Measurements from ENCODE around the gene MGAT3. TPM values are rescaled to one million over a fixed set of nuclear protein-coding genes. Genes with fewer than 3 reads are reported as not detected.

Gene MGAT3
- total and polyA plus RNA-seq, 2 donors (not counting 3 experiments of a cell fraction or from before 2014, with no cell fraction given) = not detected

GRCh38 chr22:39450258-39450955, 6.4 kb upstream of the MGAT3 start:
- no peaks in the 10 kb centered on the region for H3K9me1 ChIP-seq (replicated peaks; ENCODE audit: control insufficient read depth, extremely low read depth, insufficient read depth, low read length)
- peaks cover 0 to 5% of the 10 kb centered on the region in 2 experiments for H3K27me3 ChIP-seq (ENCODE audit: control insufficient read depth in 2 of 2, insufficient read depth in 2 of 2, low read length in 2 of 2)
- POLR2A ChIA-PET = no interaction called here
- no peak overlapping the region for H3K4me3 ChIP-seq (replicated peaks in 1 of 3; ENCODE audit: insufficient read depth in 1 of 3, low read depth in 1 of 3, low read length in 3 of 3)
- dilution Hi-C loops (cut with MboI; ENCODE audit: extremely low pct_ligation_motif_present, low sequenced_read_pairs) (no loop called here), intact Hi-C loops (cut with micrococcal nuclease) (no loop called here)
- no peaks in the 10 kb centered on the region for H4K20me1 ChIP-seq (replicated peaks; ENCODE audit: control insufficient read depth, extremely low read depth, insufficient read depth, low read length)
- no peaks in the 10 kb centered on the region for H3K4me1 ChIP-seq (ENCODE audit: control insufficient read depth, extremely low read depth, insufficient read depth, low read length)
- H3K27ac ChIP-seq (ENCODE audit: insufficient read depth, low read depth, low read length) = no peak overlapping the region
- DNase-seq (ENCODE audit: low read depth, low spot score) (no peak), FAIRE-seq (no peak)
- no peaks in the 10 kb centered on the region for H3K36me3 ChIP-seq (ENCODE audit: control insufficient read depth in 2 of 2, extremely low read depth in 1 of 2, insufficient read depth in 2 of 2, low read length in 2 of 2)
- no peak for TF ChIP-seq MYC (IDR thresholded peaks at IDR 0.05; ENCODE audit: low read depth, low read length)
- TF ChIP-seq FOS (IDR thresholded peaks at IDR 0.05; ENCODE audit: borderline replicate concordance, insufficient read depth, low read length) = no peak
- no peak for TF ChIP-seq EZH2 (IDR thresholded peaks at IDR 0.05; ENCODE audit: borderline replicate concordance, low read depth, low read length, severe bottlenecking)
- no peak for TF ChIP-seq POLR2AphosphoS5 (IDR thresholded peaks at IDR 0.05; ENCODE audit: insufficient read depth, low read depth, low read length)
- CTCF ChIA-PET = interaction anchor here (0.7 to 1.4 kb wide), 2 partner anchors 9 to 17 kb away, joined by 3 read pairs; no protein-coding TSS in a partner anchor
- H3K9me3 ChIP-seq (replicated peaks; ENCODE audit: control insufficient read depth, insufficient read depth, low read length) = no peaks in the 10 kb centered on the region
- H3K9ac ChIP-seq (replicated peaks; ENCODE audit: extremely low read depth, insufficient read depth, low read length) = no peak overlapping the region
- H3K79me2 ChIP-seq (ENCODE audit: control insufficient read depth, insufficient read depth, low read length) = no peaks in the 10 kb centered on the region
- no peak overlapping the region for H2AFZ ChIP-seq (ENCODE audit: low read depth, low read length)
- no TSS peak for BruUV-seq (replicated peaks)
- no peak overlapping the region for H3K4me2 ChIP-seq (ENCODE audit: insufficient read depth, low read length)

- no peak overlapping the region for H3K4me2 ChIP-seq (ENCODE audit: insufficient read depth, low read length)
- no TSS peak for BruUV-seq (replicated peaks)
- ChIA-PET POLR2A (no interaction called here), CTCF (interaction anchor here (0.9 to 1.8 kb wide), 2 partner anchors 16 to 345 kb away, joined by 3 to 10 read pairs; no protein-coding TSS in a partner anchor)
- TF ChIP-seq POLR2AphosphoS5 (IDR thresholded peaks at IDR 0.05; ENCODE audit: insufficient read depth, low read depth, low read length) (no peak), POLR2A (IDR thresholded peaks at IDR 0.05; ENCODE audit: low read depth, low read length) (no peak), GATA2 (IDR thresholded peaks at IDR 0.05; ENCODE audit: insufficient read depth, insufficient read length, low read depth, low read length) (no peak), JUN (IDR thresholded peaks at IDR 0.05; ENCODE audit: borderline replicate concordance, insufficient read depth, insufficient read length, low read depth) (no peak), EZH2 (IDR thresholded peaks at IDR 0.05; ENCODE audit: borderline replicate concordance, low read depth, low read length, severe bottlenecking) (no peak), MYC (IDR thresholded peaks at IDR 0.05; ENCODE audit: low read depth, low read length) (no peak), MAX (IDR thresholded peaks at IDR 0.05; ENCODE audit: insufficient read depth, insufficient read length) (no peak), FOS (IDR thresholded peaks at IDR 0.05; ENCODE audit: borderline replicate concordance, insufficient read depth, low read length) (no peak)
- TF ChIP-seq, protein P1, sequence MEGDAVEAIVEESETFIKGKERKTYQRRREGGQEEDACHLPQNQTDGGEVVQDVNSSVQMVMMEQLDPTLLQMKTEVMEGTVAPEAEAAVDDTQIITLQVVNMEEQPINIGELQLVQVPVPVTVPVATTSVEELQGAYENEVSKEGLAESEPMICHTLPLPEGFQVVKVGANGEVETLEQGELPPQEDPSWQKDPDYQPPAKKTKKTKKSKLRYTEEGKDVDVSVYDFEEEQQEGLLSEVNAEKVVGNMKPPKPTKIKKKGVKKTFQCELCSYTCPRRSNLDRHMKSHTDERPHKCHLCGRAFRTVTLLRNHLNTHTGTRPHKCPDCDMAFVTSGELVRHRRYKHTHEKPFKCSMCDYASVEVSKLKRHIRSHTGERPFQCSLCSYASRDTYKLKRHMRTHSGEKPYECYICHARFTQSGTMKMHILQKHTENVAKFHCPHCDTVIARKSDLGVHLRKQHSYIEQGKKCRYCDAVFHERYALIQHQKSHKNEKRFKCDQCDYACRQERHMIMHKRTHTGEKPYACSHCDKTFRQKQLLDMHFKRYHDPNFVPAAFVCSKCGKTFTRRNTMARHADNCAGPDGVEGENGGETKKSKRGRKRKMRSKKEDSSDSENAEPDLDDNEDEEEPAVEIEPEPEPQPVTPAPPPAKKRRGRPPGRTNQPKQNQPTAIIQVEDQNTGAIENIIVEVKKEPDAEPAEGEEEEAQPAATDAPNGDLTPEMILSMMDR (IDR thresholded peaks at IDR 0.05; ENCODE audit: extremely low read depth in 1 of 2, insufficient read depth in 1 of 2, low read depth in 1 of 2, low read length in 2 of 2) = no peak
- no peak overlapping the region for H2AFZ ChIP-seq (ENCODE audit: low read depth, low read length)
- intact Hi-C loops (cut with micrococcal nuclease) = no loop called here
- no peaks in the 10 kb centered on the region for H3K4me1 ChIP-seq (ENCODE audit: control insufficient read depth, extremely low read depth, insufficient read depth, low read length)
- no peaks in the 10 kb centered on the region for H3K36me3 ChIP-seq (ENCODE audit: control insufficient read depth in 2 of 2, extremely low read depth in 1 of 2, insufficient read depth in 2 of 2, low read length in 2 of 2)
- peaks cover 15 to 16% of the 10 kb centered on the region in 2 experiments for H3K27me3 ChIP-seq (ENCODE audit: control insufficient read depth in 2 of 2, insufficient read depth in 2 of 2, low read length in 2 of 2)
- no peak overlapping the region for H3K4me3 ChIP-seq (replicated peaks in 1 of 3; ENCODE audit: insufficient read depth in 1 of 3, low read depth in 1 of 3, low read length in 3 of 3)
- no peaks in the 10 kb centered on the region for H3K79me2 ChIP-seq (ENCODE audit: control insufficient read depth, insufficient read depth, low read length)
- FAIRE-seq (no peak), DNase-seq (ENCODE audit: low read depth, low spot score) (no peak)
- dilution Hi-C loops (cut with MboI; ENCODE audit: extremely low pct_ligation_motif_present, low sequenced_read_pairs) = no loop called here
- H3K9me1 ChIP-seq (replicated peaks; ENCODE audit: control insufficient read depth, extremely low read depth, insufficient read depth, low read length) = no peaks in the 10 kb centered on the region
- H3K9me3 ChIP-seq (replicated peaks; ENCODE audit: control insufficient read depth, insufficient read depth, low read length) = no peaks in the 10 kb centered on the region
- H4K20me1 ChIP-seq (replicated peaks; ENCODE audit: control insufficient read depth, extremely low read depth, insufficient read depth, low read length) = no peaks in the 10 kb centered on the region
- H3K9ac ChIP-seq (replicated peaks; ENCODE audit: extremely low read depth, insufficient read depth, low read length) = no peak overlapping the region
- H3K27ac ChIP-seq (ENCODE audit: insufficient read depth, low read depth, low read length) = no peak overlapping the region
Measured at GRCh38 chr22:39452740-39453040, 4.1 kb upstream of the MGAT3 start.

Data from endothelial cell of umbilical vein (primary cell).